Measurements from ENCODE around the gene EGFL6.

EGFL6 gene

GRCh38 chrX:13569479-13570260 lies at the start of gene EGFL6:
TSS of gene EGFL6 (plus strand) at chrX:13569601. CDS start at chrX:13569862, 261 bp downstream.
- DNase-seq = no peak

GRCh38 chrX:13520351-13520750 lies 49.0 kb upstream of the EGFL6 start:
- DNase-seq = no peak

GRCh38 chrX:13520936-13521335 lies 48.5 kb upstream of the EGFL6 start:
- no peak for DNase-seq

- no peak for DNase-seq
Observed at GRCh38 chrX:13522811-13523210, 46.6 kb upstream of the EGFL6 start.

- no peak for DNase-seq
Observed at GRCh38 chrX:13533726-13534125, 35.7 kb upstream of the EGFL6 start.

- no peak for DNase-seq
Observed at GRCh38 chrX:13535376-13536165, 33.8 kb upstream of the EGFL6 start.

- no peak for DNase-seq
Observed at GRCh38 chrX:13536551-13536950, 32.9 kb upstream of the EGFL6 start.

GRCh38 chrX:13538414-13538813 lies 31.0 kb upstream of the EGFL6 start:
- no peak for DNase-seq

- DNase-seq = no peak
Observed at GRCh38 chrX:13540602-13541001, 28.8 kb upstream of the EGFL6 start.

GRCh38 chrX:13545726-13546125 lies 23.7 kb upstream of the EGFL6 start:
- DNase-seq = no peak

GRCh38 chrX:13547671-13548070 lies 21.7 kb upstream of the EGFL6 start:
- no peak for DNase-seq

GRCh38 chrX:13550346-13550745 lies 19.1 kb upstream of the EGFL6 start:
- DNase-seq = no peak

GRCh38 chrX:13551610-13552009 lies 17.8 kb upstream of the EGFL6 start:
- no peak for DNase-seq

- DNase-seq = no peak
Observed at GRCh38 chrX:13552892-13553291, 16.5 kb upstream of the EGFL6 start.

GRCh38 chrX:13565511-13565910 lies 3.9 kb upstream of the EGFL6 start:
- DNase-seq = no peak

- no peak for DNase-seq
Observed at GRCh38 chrX:13570261-13570605, 832 bp downstream of the EGFL6 start.

- DNase-seq = no peak
Observed at GRCh38 chrX:13571136-13571535, 1.7 kb downstream of the EGFL6 start.

- DNase-seq = no peak
Observed at GRCh38 chrX:13574600-13574999, 5.2 kb downstream of the EGFL6 start.

GRCh38 chrX:13579661-13580060 lies 10.3 kb downstream of the EGFL6 start:
- DNase-seq = no peak

GRCh38 chrX:13581554-13581953 lies 12.2 kb downstream of the EGFL6 start:
- DNase-seq = no peak

GRCh38 chrX:13587786-13588477 lies 18.5 kb downstream of the EGFL6 start:
- no peak for DNase-seq

- DNase-seq = no peak
Observed at GRCh38 chrX:13590207-13590606, 20.8 kb downstream of the EGFL6 start.

- DNase-seq = no peak
Observed at GRCh38 chrX:13590914-13591313, 21.5 kb downstream of the EGFL6 start.

- no peak for DNase-seq
Observed at GRCh38 chrX:13597874-13598273, 28.5 kb downstream of the EGFL6 start.
